ENCODE data around the gene KRT72.

DNA sequence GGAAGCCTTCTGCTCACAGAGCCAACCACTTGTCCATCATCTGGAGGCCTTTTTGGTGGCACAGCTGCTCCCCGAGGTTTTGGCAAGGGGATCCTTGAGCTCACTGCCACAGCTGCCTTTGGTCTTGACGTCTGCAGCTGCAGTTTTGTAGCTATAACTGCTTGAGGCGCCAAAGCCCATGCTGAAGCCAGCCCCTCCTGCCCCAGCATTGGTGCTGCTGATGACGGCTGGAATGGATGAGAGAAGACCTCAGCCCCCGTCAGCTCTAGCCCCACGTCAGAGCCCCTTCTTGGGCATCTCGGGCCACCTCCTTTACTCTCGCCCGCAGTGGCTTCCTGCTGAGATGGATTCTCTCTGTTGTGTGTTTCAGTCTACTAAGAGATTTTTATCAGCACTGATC is 15.3 kb downstream of the KRT72 start:
- no peak for TF ChIP-seq POLR2AphosphoS5 (IDR thresholded peaks at IDR 0.05)
- TF ChIP-seq, protein P1, sequence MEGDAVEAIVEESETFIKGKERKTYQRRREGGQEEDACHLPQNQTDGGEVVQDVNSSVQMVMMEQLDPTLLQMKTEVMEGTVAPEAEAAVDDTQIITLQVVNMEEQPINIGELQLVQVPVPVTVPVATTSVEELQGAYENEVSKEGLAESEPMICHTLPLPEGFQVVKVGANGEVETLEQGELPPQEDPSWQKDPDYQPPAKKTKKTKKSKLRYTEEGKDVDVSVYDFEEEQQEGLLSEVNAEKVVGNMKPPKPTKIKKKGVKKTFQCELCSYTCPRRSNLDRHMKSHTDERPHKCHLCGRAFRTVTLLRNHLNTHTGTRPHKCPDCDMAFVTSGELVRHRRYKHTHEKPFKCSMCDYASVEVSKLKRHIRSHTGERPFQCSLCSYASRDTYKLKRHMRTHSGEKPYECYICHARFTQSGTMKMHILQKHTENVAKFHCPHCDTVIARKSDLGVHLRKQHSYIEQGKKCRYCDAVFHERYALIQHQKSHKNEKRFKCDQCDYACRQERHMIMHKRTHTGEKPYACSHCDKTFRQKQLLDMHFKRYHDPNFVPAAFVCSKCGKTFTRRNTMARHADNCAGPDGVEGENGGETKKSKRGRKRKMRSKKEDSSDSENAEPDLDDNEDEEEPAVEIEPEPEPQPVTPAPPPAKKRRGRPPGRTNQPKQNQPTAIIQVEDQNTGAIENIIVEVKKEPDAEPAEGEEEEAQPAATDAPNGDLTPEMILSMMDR (IDR thresholded peaks at IDR 0.05), result no peak
- TF ChIP-seq POLR2A (IDR thresholded peaks at IDR 0.05), result no peak
